Hematopoietic multipotent progenitor cell treated with erythropoietin and hydrocortisone succinate and interleukin-3 and kit ligand, for 8 days (in vitro differentiated cells): ENCODE measurements around the gene HSD17B12.

Source experiments
- DNase-seq: peaks from one replicate; pipeline ENCODE4 v3.0.0-alpha.2; 2015

HSD17B12 gene

DNA sequence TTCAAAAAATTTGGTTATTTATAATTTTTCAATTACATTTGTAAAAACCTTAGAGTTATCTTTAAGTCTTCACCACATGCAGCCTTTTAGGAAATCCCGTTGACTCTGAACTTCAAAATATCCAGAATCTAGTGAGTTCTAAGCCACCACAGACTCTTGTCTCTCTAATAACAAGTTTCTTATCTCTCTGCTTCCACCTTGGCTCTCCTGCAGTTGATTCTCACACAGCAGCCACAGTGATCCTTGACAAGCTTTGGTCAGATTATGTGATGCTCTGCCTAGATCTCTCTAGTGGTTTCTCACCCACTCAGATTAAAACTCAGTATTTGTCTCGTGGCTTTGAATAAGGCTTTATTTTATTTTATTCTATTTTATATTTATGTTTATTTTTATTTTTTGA is 8.6 kb downstream of the HSD17B12 start:
- DNase-seq, result peak; percentile 86

DNA sequence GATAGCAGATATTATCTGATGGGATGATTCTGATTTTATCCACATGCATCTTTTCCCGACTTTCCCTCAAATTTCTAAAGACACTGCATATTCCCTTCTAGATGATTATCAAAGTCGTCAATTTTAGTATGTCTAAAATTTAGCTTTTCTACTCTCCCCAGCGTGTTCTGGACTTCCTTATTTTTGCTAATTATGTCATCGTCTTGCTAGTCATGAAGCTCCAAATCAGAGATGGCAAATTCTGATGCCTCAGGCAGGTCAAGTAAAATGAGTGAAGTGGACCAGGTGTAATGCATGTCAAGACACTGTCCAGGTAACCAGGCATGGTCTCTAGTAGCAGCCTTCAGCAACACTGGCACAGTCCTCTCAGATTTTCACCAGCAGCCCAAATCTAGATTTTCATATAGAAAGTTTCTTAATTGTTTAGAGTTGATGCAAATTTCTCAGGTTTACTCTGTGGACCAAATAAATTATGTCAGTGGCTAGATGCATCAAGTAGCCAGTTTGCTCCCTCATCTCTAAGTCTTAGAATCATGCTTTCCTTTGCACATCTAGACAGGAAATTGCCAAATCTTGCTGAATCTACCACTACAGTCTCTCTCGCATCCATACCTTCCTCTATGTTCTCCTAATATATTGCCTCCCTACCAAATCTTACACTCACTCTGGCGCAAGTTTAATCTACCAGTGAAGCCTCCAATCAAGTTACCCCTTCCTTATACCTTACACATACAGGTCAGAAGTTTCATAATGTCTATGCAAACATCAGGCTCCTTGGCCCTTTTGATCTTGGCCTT is 10.6 kb downstream of the HSD17B12 start:
- DNase-seq, result no peak

DNA sequence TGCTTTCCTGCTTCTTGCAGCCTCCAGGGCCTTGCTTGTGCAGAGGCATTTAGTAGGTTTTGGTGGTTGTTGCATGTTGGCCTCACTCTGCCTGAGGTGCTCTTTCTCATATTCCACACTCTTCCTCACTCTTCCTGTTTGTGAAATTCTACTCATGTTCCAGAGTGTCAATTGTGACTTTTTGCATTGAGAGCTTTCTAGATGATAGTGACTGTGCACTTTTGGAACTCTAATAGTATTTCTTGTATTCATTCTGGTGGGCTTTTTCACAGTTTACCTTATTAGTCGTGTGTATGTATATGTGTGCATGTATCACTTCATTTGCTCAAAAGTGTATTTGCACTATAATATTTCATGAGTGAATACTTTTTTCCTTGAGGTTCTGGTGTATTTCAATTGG is 11.3 kb downstream of the HSD17B12 start:
- DNase-seq, result no peak

DNA sequence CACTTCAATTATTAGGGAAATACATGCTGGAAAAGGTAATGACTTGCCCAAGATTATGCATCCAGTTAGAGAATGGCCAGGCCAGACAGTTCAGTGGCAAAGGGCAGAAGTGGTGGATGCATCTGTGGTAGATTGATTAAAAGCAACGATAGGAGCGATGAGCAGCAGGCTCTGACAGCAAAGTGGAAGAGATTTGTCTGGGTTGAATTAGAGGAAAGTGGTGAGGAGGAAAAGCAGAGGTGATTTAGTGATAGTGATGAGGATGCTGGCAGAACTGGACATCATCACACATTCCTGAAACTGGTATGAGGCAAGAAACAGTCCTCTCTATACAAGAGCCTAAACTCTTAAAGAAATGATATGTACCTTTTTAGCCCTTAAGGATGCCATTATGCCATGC is 12.5 kb downstream of the HSD17B12 start:
- DNase-seq, result no peak

DNA sequence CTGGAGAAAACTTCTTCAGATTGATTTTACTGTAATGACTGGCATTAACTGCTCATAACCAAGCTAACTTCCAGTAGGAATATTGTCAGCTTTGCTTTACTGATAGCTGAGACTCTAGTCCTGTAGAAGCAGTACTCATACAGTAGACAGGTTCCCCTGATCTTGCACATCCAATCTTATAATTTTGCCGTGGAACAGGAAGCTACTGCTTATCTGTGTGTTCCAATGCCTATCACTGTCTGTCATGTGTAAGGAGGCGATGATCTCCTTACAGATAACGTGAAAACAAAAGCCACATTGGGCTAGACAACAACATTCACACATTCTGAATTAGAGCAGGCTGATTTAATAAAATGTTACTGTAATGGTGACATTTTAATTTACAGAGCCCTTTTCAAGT is 13.2 kb downstream of the HSD17B12 start:
- peak; percentile 79 for DNase-seq

DNA sequence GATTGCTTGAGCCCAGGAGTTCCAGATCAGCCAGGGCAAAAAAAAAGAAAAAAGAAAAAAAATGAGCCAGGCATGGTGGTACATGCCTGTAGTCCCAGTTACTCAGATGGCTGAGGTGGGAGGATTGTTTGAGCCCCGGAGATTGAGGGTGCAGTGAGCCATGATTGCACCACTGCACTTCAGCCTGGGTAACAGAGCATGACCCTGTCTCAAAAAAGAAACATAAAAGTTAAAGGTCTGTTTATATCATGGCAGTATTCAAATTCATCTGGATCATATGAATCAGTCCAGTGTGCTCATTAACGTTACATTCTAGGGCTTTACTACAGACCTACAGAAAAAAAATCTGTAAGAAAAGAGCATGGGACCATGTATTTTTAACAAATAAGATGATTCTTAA is 13.9 kb downstream of the HSD17B12 start:
- no peak for DNase-seq

DNA sequence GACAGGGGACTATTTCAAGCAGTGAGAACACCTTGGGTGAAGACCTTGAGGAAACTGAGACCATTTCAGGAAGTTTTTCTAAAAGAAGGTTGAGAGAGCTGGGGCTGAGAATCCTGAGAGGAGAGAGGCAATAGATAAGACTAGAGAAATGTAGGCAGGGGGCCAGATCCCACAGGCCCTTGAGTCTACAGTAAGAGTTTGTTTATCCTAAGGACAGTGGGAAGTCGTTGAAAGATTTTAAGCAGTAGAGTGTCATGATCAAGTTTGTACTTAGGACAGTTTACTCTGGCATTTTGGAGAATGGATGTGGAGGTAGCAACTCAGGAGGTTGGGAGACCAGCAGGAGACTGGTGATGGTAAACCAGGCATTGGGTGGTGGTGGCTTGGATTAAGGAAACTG is 17.1 kb downstream of the HSD17B12 start:
- no peak for DNase-seq

DNA sequence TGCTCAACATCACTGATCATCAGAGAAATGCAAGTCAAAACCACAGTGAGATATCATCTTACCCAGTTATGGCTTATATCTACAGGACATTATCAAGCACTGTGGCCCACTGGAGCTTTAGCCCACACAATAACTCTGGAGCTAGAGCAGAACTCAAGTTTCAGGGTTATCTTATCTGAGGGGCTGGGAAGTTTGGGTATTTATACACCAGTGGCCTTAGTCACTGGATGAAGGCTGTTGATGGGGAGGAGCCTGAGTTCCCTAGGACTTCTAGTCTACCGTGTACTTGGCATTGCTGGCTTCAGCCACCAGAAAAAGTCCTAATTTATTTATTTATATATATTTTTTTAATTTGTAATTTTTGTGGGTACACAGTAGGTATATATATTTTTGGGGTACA is 19.3 kb downstream of the HSD17B12 start:
- DNase-seq, result peak; percentile 70

DNA sequence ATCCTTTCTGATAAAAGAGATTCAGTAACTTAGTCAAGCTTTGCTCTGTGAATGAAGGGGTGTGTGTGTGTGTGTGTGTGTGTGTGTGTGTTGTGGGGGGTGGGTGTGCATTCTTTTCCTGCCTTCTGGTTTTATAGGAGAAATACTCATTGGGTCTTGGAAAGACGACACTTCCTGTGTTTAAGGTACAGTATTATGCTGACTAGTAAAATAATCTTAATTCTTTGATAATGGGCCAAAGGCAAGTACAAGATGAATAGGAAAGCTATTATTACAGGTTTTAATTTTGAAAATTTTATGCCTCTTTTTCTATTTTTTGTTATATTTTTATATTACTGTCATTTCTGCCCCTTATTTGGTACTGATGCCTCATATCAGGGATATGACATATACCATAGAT is 26.1 kb downstream of the HSD17B12 start:
- DNase-seq, result no peak

DNA sequence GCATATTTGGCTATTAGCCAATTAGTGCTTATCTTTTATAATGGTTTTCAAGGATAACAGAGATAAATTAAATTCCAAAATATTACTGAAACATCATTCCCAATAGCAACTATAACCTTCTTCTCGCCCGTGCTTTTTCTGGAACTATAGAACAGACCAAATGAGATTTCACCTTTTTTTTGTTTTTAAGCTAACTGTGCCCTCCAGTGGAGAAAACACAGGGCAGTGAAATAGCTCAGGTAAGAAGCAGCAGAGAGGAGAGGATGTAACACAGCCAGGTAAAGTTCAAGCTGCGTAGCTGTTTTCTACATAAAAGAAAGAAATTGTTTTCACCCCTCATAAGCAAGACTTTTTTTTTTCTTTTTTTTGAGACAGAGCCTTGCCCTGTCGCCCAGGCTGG is 28.2 kb downstream of the HSD17B12 start:
- DNase-seq, result peak; percentile 40

DNA sequence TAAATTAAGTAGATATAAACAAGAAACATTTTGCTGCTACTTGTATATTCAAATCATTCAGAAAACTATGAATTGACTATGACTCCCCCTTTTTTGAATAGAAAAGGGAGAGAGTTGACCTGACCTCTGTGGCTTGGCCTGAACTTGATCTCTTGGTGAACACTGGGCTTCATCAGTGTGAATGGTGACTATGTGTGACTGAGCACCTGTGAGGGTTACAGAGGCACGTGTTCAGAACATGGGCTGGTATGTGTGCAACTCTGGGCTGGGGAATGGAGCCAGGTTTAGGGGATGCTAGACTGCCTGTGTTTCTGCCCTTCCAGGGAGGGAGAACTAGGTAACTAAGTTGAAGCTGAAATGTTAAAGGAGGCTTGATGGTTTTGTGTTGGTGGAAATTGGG is 29.2 kb downstream of the HSD17B12 start:
- no peak for DNase-seq

DNA sequence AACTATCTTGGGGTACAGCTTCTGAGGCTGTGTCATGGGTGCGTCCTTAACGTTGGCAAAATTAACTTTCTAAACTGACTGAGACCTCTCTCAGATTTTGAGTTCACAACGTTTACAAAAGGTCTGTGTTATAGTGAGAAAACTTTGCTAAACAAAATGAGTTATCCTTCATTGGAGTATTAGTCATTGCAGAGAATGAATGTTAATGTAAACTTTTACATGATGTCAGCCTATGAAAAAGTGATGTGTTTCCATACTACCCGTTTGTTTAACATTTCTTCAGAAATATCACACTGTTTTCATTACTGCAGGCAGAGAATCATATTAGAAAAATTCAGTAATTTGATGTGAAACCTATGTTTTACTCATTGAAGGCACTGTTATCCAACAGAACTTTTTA is 32.1 kb downstream of the HSD17B12 start:
- DNase-seq, result no peak

DNA sequence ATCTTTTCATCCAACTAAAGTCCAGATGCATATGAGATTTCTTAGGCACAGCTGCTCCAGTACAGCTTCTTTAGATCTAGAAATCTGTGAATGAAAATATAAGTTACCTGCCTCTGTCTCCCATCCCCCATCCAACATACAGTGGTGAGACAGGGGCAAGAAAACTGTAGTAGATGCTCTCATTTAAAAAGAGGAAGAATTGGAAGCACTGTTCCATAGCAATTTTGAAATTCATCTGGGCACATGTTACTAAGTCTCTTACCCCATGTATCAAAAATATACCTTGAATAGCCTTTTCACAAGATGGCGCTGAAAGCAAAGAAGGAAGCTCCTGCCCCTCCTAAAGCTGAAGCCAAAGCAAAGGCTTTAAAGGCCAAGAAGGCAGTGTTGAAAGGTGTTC is 37.8 kb downstream of the HSD17B12 start:
- DNase-seq, result no peak

DNA sequence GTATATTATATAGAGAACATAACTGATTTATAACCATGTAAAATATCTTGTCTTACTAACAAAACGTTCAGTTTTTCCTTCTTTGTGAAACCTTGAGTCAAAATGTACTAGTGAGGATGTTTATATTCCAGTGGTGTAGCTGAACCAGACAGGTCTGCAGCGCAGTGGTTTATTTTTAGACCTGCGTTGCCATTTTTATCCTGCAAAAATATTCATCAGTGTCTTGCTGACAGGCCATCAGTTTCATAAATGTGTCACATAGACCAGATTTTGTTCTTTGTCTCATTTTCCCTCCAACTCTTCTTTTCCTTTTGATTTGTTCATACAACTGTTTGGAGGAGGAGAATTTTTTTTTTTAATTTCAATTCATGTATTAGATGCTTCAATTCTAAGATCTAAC is 43.1 kb downstream of the HSD17B12 start:
- no peak for DNase-seq

DNA sequence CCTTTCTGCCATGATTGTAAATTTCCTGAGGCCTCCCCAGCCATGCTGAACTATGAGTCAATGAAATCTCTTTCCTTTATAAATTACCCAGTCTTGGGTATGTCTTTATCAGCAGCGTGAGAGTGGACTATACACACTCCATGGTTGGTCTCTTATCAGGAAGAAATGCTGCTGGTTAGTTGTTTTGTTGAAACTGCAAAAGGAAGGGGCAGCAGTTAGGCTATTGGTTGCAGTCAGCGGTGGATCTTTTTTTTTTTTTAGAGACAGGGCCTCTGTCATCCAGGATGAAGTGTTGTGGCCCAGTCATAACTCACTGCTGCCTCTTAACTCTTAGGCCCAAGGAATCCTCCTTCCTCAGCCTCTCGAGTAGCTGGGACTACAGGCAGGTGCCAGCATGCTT is 51.7 kb downstream of the HSD17B12 start:
- peak; percentile 70 for DNase-seq

DNA sequence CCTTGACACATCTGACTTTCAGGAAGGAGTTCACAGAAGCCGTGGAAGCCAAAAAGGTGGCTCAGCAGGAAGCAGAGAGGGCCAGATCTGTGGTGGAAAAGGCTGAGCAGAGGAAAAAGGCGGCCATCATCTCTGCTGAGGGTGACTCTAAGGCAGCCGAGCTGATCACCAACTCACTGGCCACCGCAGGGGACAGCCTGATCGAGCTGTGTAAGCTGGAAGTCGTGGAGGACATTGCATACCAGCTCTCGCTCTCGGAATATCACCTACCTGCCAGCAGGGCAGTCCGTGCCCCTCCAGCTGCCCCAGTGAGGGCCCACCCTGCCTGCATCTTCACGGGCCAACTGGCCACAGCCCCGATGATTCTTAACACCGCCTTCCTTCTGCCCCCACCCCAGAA is 53.7 kb downstream of the HSD17B12 start:
- no peak for DNase-seq

DNA sequence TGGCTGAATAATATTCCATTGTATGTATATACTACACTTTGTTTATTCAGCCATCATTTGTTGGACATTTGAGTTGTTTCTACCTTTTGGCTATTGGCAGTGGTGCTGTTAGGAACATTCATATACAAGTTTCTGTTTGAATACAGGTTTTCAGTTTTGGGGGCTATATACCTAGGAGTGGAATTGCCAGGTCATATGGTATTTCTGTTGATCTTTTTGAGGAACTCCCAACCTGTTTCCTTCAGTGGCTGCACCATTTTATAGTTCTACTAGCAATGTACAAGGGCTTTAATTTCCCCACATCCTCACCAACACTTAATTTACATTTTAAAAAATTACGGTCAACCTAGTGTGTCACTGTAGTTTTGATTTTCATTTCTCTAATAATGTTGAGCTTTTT is 54.6 kb downstream of the HSD17B12 start:
- DNase-seq, result no peak

DNA sequence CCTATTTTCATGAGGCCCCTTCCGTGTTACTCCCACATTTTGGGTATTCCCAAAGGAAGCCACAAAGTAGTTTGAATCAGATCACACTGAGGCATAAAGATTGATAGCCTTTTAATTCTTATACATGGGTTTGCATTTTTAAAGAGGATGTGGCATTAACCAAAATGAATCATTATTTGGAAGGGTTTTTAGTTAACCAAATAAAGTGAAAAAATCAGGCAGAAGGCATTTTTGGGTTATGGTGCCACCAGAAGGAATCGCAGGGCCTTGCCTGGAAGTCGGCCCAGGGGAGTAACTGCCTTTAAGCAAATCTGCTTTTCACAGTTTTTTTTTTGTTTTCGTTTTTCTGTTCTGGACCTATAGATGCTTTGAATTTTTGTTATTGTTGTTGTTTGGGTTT is 55.4 kb downstream of the HSD17B12 start:
- no peak for DNase-seq

DNA sequence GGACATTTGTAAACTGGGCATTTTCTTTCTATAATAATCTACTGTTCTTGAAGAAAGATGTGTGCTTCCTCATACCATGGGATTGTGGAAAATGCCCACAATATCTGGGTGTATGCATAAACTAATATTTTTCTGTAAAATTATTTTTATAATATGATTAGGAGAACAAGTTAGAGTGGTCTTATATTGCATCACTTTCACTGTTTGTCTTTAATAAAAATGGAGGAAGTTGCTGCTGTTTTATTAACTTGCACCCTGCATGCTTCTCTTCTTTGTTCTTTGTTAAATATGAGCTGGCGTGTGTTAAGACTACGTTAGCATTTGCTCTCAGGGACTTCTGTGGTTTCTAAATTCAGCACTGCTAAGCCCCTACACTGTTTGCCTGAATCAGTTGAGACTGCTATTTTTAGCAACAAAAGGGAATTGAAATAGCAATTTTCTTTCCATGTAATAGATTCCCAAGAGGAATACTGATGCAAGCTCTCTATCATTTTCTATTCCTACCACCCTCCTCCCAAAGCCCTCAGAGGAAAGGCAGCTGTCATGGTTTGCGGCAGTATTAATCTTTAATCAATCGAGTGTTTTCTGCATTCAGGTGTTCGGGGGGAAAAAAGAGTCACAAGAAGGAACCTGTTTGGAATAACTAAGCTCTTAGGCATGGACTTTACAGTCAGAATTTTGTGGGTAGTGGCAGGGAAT is 56.1 kb downstream of the HSD17B12 start:
- no peak for DNase-seq

DNA sequence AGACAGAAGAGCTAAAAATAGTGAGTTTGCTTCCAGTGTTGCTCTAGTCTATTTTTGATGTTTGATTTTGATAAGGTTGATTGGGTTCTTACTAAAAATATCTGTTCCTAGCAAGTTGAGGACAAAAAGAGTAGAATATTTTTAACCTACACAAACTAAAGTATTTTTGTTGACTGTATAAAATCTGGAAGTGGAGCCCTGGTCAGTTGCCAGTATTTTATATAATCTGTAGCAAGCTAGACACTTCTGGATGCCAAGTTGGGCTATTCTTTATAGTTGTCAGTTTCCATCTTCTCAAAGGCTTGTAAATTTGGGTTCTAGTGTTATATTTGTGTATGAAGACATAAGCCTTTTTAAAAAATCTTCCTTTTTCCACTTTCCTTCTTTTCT is 56.7 kb downstream of the HSD17B12 start:
- DNase-seq, result no peak

DNA sequence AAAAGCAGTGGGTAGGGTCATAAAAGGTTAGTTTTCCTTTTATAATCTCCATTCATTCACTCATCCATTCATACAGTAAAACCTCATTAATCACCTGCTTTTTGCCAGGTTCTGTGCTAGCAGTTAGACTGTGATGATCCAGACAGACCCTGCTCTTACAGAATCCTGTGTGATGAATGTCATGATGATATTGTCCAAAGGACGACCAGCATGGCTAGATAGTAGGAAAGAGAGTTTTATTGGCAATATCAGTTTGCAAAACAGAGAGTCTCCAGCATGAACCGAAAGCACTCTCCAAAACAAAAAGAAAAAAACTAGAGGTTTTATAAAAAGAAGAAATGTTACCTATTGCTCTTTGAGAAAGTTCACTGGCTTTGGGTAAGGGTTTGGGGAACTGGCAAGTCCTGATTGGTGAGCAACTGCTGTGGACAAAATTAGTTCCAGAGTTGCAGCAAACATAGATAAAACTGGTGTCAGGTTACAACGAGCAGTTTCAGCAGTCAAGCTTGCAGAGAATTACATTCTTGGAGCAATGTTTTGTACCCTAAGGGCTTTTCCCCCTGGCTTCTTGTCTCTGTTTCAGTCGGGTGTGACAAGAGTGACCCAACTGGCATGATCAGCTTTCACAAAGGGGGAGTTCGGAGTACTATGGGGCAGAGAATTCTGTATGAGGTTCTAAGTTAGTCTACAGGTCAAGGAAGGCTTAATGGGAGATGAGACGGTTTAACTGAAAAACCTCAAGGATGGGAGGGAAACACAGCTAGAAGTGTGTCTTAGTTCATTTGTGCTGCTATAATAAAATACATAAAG is 58.3 kb downstream of the HSD17B12 start:
- DNase-seq, result peak; percentile 41

DNA sequence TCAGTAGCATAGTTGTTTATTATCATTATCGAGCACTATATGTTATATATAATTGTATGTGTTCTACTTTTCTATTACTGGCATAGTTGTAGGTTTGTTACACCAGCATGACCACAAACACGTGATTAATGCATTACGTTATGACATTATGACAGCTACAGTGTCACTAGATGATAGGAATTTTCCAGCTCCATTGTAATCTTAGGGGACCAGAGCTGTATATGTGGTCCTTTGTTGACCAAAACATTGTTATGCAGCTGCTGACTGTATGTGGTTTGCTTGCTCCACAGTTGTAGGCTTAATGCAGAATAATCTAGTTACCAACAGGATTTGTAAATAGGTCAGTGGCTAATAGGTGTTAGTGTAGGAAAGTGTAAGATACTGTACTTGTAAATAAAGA is 66.1 kb downstream of the HSD17B12 start:
- DNase-seq, result peak; percentile 91

DNA sequence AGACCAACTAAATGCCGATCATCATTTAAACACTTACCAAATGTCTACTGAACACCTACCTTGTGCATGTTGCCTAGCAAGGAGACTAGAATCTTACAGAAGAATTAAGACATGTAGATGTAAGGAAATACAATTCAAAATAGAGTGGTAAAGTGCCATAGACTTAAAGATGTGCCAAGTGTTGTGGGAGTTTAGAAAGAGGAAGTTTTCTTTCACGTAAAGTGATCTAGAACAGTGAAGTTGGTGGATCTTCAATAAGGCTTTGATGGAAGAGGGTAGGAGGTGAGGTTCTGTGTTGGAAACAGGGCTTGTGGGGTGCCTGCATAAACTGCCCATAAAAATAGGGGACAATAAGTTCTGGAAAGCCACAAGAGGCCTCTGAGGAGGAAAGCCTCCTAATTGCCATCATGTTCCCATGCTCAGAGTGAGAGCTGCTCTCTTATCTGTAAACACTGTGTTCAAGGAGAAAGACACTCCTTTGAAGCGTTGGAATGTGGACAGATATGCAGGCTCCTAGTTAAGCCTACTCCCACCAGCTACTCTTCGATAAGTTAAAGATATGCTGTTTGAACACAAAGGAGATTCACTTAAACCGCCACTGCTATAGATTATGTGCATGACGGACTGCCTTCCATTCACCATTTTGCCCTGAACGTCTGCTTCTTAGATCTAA is 66.7 kb downstream of the HSD17B12 start:
- peak; percentile 97 for DNase-seq
